ENCODE data around the gene MDGA2.
"Not testable (repeated sequence)": the region's sequence is repeated elsewhere in the genome, so short reads cannot be mapped to it uniquely, and the experiment has no call there.

DNA sequence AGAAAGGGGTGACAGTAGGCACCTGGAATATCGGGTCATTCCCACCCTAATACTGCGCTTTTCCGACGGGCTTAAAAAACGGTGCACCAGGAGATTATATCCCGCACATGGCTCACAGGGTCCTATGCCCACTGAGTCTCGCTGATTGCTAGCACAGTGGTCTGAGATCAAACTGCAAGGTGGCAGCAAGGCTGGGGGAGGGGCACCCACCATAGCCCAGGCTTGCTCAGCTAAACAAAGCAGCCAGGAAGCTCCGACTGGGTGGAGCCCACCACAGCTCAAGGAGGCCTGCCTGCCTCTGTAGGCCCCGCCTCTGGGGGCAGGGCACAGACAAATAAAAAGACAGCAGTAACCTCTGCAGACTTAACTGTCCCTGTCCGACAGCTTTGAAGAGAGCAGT is 503.5 kb downstream of the MDGA2 start:
- TF ChIP-seq, protein P1, sequence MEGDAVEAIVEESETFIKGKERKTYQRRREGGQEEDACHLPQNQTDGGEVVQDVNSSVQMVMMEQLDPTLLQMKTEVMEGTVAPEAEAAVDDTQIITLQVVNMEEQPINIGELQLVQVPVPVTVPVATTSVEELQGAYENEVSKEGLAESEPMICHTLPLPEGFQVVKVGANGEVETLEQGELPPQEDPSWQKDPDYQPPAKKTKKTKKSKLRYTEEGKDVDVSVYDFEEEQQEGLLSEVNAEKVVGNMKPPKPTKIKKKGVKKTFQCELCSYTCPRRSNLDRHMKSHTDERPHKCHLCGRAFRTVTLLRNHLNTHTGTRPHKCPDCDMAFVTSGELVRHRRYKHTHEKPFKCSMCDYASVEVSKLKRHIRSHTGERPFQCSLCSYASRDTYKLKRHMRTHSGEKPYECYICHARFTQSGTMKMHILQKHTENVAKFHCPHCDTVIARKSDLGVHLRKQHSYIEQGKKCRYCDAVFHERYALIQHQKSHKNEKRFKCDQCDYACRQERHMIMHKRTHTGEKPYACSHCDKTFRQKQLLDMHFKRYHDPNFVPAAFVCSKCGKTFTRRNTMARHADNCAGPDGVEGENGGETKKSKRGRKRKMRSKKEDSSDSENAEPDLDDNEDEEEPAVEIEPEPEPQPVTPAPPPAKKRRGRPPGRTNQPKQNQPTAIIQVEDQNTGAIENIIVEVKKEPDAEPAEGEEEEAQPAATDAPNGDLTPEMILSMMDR (IDR thresholded peaks at IDR 0.05) = not testable (repeated sequence)
- TF ChIP-seq POLR2A, POLR2AphosphoS5 (IDR thresholded peaks at IDR 0.05): not testable (repeated sequence)

All from stomach (tissue), 4 donors.